ENCODE results near the gene CYP1A2. TPM values are rescaled to one million over a fixed set of nuclear protein-coding genes. Genes with fewer than 3 reads are reported as not detected.
A peak's percentile ranks its signal among the peaks of the same experiment; 100 is the strongest.

Gene CYP1A2
- total RNA-seq, 4 donors from 2014 or later = 0.37 TPM; not detected in 3

- TF ChIP-seq CTCF (IDR thresholded peaks at IDR 0.05) = no peak
- ATAC-seq (ENCODE audit: low FRiP score) (no peak), DNase-seq (ENCODE audit: low spot score) (no peak)
Observed at GRCh38 chr15:74723187-74723586, 25.5 kb upstream of the CYP1A2 start.

DNA sequence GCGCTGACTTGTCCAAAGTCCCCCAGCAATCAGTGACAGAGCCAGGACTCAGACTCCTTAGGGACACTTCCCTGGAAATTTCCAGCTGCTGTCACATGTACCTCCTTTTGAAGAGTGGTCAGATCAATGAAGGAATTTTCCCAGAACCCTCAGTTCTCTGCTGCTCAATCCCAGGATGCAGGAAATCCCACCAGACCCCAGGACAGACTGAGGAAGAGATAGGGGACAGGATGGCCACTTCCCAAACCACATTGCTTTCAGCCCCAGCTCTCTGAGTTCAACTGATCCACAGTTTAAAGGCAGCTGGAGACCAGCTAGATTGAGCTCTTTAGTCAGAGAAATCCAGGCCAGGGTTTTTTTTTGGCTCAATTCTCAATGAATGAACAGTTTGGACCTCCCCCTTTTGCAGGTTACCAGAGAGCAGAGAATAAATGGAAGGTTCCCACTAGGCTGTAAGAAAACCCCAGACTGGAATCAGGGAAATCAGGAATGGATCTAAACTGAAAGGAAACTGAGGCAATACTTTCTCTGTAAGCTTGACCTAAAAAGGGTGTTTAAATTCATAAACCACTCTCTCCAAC is 24.8 kb upstream of the CYP1A2 start:
- ATAC-seq (ENCODE audit: low FRiP score) (no peak), DNase-seq (ENCODE audit: low spot score) (no peak)
- TF ChIP-seq CTCF (IDR thresholded peaks at IDR 0.05) = no peak

DNA sequence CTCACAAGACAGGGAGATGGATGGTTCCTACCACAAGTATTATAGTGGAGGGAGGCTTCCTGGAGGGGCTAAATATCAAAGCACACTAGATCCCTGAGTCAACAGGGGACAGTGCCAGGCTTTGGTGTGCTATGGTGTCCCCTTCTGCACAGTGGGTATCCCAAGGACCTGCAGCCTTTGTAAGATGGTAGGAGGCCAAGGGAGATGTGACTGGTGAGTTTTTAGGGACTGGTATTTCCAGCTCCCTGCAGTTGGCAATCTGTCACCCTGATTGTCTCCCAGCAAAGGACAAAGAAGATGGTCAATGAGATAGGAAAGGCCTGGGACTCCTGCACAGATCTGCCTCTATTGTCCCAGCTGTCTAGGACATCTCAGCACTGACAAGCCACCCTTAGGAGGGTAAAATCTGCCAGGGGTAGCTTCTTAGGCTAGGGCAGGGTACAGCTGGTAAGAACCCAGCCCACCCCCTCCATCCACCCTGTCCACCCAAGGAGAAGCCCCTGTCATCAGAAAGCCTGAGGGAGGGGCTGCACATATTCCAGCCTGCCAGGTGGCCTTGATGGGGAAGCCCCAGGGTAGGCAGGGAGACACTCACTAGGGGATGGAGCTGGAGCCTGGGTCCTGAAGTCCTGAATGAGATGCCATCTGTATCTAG is 23.9 kb upstream of the CYP1A2 start:
- no peak for TF ChIP-seq CTCF (IDR thresholded peaks at IDR 0.05)
- DNase-seq (ENCODE audit: low spot score) = no peak
- ATAC-seq (ENCODE audit: low FRiP score) = no peak

DNA sequence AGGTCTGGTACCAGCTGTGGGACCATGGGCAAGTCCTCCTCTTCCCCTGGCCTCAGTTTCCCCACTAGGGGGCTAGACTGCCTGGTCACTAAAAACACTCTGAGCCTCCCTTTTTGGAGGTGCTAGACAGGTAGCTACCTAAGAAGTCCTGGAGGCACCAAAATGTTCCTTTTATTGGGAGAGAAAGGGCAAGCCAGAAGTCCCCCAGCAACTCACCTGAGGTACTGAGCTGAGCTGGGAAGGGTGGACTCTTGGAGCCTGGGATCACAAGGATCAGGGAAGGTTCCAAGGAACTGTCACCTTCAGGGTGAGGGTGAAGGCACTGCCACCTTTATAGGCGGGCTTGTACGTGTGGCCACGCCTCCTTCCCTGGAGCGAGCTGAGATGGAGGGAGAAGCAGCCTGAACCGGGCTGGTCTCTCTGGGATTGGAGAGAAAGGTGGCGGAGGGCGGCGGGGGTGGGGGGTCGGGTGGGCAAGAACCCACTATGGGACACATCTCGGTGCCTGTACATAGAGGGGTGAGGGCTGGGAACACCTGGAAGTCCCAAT is 23.3 kb upstream of the CYP1A2 start, which contains the start of gene CYP1A1:
Gene CYP1A1, minus strand, starts transcription at position 304 of the 550 bp plus-strand sequence. CDS start 2,431 bp downstream, outside the sequence.
- TF ChIP-seq CTCF (IDR thresholded peaks at IDR 0.05) = no peak
- DNase-seq (ENCODE audit: low spot score) (no peak), ATAC-seq (ENCODE audit: low FRiP score) (peak; percentile 37)

DNA sequence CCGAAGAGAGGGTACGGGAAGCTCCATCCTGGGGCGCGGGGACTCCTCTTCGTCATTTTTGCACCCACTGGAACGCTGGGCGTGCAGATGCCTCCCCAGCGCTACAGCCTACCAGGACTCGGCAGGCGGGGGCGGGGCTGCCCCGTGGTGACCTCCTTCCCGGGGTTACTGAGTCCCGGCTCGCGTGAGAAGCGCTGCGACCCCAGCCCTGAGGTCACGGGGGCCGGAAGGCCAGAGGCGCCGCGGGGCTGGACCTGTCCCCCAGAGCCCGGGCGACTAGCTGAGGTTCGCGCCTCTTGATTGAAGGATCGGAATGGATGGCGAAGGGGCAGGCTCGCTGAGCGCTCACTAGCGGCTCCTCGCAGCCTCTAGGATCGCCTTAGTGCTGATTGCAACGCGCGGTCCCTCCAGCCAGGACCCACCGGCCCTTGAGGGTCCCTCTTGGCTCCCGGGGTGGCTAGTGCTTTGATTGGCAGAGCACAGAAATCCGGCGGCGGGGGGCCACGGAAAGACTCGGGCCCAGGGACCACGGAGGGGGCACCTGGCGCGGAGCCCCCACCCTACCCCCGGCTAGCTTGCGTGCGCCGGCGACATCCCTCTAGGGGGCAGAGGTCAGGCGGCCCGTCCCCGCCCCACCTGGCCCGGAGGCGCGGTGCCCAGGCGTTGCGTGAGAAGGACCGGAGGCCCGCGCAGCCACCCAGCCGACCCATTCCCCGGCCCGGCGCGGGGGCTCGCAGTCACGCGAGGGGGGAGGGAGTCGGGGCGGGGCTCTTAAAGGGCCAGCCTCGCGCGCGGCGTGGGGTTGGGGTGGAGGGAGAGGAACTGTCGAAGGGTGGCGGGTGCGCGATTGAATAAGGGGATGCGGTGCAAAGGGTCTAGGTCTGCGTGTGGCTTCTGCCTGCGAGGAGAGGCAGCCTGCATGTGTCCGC is 22.5 kb upstream of the CYP1A2 start:
- ATAC-seq (ENCODE audit: low FRiP score) (peak; percentile 48), DNase-seq (ENCODE audit: low spot score) (no peak)
- no peak for TF ChIP-seq CTCF (IDR thresholded peaks at IDR 0.05)

- no peak for TF ChIP-seq CTCF (IDR thresholded peaks at IDR 0.05)
- ATAC-seq (ENCODE audit: low FRiP score) = no peak
- no peak for DNase-seq (ENCODE audit: low spot score)
Observed at GRCh38 chr15:74726774-74727164, 21.9 kb upstream of the CYP1A2 start.

Measured in omental fat pad (tissue), 4 donors.